Fibroblast of skin of right biceps (primary cell): Measurements from ENCODE around the gene ZBTB49.
"Not testable (repeated sequence)": the region's sequence is repeated elsewhere in the genome, so short reads cannot be mapped to it uniquely, and the experiment has no call there.

Experiments used
- DNase-seq: peaks from one replicate; pipeline ENCODE4 v3.0.0-alpha.2; 2013

The ZBTB49 gene, protein sequence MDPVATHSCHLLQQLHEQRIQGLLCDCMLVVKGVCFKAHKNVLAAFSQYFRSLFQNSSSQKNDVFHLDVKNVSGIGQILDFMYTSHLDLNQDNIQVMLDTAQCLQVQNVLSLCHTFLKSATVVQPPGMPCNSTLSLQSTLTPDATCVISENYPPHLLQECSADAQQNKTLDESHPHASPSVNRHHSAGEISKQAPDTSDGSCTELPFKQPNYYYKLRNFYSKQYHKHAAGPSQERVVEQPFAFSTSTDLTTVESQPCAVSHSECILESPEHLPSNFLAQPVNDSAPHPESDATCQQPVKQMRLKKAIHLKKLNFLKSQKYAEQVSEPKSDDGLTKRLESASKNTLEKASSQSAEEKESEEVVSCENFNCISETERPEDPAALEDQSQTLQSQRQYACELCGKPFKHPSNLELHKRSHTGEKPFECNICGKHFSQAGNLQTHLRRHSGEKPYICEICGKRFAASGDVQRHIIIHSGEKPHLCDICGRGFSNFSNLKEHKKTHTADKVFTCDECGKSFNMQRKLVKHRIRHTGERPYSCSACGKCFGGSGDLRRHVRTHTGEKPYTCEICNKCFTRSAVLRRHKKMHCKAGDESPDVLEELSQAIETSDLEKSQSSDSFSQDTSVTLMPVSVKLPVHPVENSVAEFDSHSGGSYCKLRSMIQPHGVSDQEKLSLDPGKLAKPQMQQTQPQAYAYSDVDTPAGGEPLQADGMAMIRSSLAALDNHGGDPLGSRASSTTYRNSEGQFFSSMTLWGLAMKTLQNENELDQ

DNA sequence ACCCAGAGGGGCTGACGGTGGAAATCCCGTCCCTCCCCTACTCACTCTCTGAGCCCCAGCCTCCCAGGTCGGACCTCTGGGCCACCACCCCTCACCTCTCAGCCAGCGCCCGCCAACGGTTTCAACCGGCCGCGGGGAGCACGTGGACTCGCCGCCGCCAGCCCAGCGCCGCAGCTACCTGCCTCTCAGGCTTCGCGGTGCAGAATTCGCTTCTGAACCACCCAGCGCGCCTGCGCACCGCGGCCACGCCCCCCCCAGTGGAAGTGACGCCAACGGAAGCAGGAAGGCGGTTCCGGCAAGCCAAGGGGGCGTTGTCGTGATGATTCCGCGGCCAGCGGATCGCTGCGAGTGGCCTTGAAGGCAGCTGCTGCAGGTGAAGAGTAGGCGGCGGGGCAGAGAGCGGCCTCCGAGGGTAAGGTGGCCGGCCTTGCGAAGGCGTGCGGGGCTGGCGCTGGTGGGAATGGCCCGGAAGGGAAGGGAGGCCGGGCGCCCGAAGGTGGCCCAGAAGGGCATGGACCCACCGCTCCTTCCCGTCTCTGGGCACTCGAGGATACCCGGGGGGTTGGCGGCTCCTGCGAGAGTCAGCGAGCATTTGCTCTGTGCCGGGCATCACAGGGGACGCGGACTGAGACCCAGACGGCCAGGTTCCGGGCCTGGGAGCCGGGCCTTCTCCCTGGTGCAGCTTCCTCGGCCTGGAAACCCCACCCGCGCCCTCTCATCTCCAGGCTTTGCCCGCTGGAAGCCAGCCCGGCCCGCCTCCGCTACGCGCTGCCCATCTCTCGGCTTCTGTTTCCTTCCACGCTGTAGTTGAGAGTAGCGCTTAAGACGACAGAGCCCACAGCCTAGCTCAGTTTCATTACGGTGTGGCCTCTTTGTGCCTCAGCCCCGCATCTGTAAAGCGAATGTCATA is at the start of gene ZBTB49, which contains the start of gene LYAR:
Gene ZBTB49 (plus strand): TSS at position 311 of the 910 bp plus-strand sequence. CDS start 9,695 bp downstream, outside the sequence.
Gene LYAR (minus strand): TSS at position 214 of the 910 bp plus-strand sequence. CDS start 6,412 bp downstream, outside the sequence.
- DNase-seq = peak; percentile 85

DNA sequence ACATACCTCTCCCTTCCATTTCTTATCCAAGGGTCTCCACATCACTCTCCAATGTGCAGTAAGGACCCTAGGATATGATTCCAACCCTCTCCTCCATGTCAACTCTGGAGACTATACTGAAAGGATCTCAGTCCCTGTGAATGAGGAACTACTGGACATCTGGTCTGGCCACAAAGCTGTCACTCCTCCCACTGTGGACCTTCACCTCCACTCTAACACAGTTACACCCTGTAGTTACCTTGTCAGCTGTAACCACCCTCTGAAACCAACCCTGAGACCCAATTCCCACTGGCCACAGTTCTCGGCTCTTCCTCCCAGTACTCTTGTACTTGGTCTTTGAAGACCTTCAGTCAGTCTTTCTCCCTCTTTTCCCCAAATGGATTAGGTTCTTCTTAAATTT is 44.9 kb upstream of the ZBTB49 start:
- DNase-seq = no peak

DNA sequence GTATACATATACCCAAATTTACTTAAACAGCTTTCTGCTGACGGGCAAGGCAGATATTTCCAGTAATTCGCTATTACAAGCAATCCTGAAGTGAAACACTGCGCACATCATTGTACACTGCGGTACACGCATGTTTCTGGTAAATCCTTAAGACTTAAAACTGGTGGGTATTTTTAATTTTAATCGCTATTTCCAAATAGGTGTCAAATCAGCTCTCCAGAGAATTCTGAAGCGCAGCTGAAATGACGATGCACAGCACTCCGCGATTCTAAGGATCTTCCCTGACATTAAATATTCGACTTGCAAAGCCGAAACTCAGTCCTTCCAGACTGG is 42.4 kb upstream of the ZBTB49 start:
- no peak for DNase-seq

DNA sequence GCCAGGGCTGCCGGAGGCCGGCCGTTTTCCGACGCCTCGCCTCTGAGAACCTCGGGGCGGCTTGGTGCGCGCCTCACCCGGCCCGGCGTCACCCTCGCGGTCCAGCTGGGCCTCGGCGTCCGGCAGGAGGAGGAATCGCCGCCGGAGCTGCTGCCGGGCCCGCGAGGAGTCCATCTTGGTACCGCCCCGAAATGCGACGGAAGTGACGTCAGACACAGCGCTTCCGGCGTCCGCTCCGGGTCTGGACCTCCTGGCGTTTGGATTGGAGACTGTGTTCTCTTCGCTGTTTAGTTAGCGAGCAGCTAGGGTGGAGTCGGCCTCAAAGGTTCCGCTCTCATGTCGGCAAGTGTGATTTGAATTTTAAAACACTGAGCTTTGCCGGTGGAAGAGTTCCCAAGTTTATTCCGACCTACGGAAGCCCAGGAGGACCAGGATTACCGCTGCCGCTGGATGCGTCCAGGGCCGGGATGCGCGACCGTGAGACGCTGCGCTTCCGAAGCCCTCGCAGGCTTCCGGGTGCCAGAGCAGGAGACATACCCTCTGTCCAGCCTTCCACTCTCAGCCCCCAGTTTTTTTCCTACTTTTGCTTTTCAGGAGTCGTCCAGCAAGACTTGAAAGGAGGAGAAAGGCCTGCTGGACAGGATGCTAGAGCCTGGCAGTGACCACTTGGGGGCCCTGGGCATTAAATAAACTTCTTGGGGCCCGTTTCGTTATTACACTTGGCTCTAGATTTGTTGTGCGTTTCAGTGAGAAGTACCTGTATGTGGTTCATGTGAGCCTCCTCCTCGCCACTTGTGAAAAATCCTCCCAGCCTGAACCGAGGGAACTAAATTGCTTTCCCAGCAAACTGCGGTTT is 41.8 kb upstream of the ZBTB49 start, which contains the start of gene TMEM128:
Gene TMEM128 (minus strand): TSS at position 195 of the 856 bp plus-strand sequence. CDS start 21 bp downstream, at position 174.
- DNase-seq = peak; percentile 94

DNA sequence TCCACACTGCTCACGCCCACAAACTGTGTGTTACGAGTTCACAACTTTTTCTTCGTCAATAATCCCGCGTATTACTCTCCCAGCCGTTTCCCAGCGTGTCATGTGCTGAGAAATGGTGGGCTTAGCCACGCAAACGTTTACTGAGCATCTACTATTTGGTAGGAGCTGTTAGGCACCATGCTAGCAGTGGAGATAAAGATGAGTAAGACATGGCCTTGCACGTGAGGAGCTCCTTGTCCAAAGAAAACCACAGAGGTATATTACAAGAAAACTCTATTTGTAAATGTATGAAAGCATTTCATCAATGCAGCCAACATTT is 41.2 kb upstream of the ZBTB49 start:
- peak; percentile 22 for DNase-seq

DNA sequence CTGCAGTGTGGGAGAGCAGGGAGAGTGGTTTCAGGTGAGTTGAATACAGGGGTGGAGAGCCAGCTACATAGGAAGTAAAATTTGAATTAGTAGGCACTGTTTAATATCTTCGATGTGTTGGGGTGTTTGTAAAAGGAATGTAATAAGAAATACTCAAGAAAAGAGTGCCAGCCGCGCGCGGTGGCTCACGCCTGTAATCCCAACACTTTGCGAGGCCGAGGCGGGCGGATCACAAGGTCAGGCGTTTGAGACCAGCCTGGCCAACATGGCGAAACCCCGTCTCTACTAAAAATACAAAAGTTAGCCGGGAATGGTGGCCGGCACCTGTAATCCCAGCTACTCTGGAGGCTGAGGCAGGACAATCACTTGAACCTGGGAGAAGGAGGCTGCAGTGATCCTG is 40.7 kb upstream of the ZBTB49 start:
- DNase-seq = not testable (repeated sequence)

DNA sequence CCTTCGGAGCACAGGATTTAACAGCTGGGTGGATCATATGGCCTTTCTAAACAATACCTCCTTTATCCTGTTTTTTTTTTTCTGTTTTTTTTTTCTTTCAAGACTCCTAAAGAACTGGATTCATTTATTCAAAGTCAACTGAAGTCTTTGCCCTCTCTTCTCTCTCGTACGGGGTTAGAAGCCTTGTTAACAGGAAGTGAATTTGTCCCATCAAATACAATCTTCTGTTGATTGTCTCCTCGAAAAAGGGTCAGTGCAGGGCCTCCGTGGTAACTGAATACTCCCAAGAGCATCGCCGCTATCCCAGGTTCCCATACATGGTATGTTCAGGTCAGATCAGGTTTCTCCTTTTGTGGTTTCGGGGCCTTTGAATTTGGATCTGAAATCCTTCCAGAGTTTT is 40.2 kb upstream of the ZBTB49 start:
- DNase-seq = no peak

DNA sequence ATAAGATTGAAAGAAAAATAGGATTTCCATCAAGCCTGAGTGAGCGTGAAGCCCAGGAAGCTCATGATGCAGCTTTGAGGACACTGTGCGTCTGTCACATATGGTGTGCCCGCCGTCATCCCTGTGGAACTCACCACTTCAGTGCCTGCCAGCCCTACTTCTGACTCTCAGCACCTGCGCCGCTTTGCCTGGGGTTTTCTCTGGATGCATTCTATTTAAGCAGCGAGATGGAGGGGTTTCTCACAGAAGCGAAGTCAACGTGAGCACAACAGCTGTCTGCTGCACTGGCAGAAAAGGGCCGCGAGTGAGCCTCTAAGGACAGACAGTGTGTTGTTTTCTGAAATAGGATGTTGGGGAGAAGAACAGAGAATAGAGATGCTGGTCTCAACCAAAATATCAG is 35.9 kb upstream of the ZBTB49 start:
- no peak for DNase-seq

DNA sequence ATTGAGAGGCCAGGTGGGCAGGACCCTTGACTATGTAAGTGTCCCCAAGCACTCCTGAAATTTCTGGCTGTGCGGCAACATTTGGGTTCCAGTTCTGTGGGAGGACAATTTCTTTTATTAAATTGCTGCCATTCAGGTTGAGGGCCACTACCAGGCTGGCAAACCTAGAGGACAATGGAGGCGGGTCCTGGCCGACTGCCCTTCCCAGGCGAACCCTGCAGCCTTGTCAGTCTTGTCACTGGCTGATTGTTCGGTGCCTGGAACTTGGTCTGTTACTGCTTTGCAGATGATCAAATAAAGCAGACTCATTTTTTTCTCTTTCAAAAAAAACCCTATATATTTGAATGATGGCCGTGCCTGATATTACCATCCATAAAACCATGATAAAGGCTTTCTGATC is 35.4 kb upstream of the ZBTB49 start:
- DNase-seq = no peak

DNA sequence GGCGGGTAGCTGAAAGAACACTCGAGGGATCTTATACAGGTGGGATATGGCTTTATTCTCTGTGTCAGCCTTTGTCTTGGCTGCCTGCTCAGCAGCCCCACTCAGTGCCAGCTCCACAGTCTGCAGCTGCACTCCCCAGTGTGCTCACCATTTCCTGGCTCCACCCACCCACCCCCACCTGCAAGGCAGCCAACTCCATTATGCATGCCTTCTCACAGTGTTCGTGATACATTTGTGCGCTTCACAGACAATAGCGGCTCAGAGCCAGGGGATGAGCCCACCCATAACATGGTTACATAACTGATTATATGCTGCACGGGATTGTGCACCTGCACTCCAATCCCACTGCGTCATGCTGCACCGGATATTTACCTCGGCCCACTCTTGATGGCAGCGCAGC is 33.3 kb upstream of the ZBTB49 start:
- DNase-seq = no peak

DNA sequence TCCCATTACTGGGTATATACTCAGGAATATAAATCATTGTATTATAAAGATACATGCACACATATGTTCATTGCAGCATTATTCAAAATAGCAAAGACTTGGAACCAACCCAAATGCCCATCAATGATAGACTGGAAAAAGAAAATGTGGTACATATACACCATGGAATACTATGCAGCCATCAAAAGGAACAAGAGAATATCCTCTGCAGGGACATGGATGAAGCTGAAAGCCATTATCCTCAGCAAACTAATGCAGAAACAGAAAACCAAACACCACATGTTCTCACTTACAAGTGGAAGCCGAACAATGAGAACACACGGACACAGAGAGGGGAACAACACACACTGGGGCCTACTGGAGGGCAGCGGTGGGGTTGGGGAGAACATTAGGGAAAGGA is 32.3 kb upstream of the ZBTB49 start:
- not testable (repeated sequence) for DNase-seq

DNA sequence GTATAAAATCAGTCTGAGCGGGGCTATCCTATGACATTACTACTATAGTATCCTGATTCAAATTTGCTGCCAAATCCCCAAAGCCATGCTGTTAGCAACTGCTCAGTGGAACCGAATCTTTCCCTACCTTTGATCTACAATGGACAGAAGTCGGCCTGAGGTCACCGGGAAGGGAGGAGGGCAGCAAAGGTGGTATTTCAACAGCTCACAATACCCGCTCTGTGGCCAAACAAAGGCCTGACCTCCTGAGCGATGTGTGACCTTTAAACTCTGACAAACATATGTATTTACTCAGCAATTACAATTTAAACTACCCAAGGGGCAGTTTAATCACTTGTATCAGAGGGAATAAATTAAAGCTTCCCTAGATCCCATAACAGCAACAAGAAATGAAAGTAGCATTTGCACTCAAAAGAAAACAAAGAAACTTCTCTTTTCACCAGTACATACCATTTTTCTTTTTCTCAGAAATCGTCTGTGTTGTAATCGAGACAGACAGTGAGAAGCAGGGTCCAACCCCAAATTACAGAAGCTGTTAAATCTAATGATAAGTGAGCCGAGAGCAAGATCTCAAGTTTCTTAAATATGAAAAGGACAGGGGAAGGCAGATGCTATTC is 30.5 kb upstream of the ZBTB49 start:
- no peak for DNase-seq

DNA sequence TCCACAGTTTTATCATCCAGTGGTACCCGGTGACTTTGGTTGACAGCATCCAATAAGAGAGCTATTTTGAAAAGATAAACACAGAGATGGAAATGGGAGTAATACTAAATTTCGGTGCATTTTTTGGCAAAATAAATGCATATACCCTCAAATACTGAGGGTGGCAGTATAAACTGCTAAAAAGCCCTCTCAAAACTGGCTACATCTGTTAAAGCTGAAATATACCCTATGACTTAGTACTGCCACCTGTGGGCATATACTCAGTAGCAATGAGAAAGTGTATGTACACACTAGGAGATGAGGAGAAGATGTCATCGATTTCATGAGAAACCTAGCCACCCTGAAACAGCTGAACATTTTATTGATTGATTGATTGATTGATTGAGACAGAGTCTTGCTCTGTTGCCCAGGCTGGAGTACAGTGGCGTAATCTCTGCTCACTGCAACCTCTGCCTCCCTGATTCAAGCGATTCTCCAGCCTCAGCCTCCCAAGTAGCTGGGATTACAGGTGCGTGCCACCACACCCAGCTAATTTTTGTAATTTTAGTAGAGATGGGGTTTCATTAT is 29.8 kb upstream of the ZBTB49 start:
- DNase-seq = peak; percentile 49

DNA sequence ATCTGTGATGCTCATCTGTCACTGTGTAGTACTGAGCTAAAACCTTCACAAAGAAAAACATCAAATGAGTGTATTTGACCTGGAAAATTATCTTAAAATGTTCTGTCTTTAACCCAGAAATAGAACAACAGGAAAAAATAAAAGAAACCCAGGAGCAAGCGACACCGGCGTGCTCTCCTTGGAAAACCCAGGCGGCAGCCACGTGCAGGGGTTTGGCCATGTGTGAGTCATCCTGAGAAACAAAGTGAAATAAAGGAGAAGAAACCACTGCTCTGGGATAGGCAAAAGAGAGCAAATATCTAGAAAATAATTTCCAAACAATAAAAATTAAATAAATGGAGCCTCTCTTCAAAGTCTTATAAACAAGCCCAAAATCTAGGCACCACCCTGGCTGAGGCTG is 22.1 kb upstream of the ZBTB49 start:
- DNase-seq = no peak

DNA sequence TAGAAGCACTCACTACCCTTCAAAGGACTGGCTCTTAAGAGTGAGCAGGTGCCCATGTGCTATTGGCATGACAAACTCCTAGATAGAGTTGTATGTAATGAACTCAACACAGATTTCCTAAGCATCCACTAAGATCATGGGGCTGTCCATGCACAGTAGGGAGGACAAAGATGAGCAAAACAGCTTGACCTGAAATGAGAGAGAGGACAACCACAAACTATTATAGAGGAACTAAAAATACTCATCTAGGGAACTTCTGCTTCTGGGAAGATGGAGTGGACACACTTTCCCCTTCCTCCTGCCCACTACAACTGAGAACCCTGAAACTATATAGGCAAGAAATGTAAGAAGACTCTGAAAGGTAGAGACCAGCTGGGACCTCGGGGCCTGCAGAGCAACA is 21.3 kb upstream of the ZBTB49 start:
- no peak for DNase-seq

DNA sequence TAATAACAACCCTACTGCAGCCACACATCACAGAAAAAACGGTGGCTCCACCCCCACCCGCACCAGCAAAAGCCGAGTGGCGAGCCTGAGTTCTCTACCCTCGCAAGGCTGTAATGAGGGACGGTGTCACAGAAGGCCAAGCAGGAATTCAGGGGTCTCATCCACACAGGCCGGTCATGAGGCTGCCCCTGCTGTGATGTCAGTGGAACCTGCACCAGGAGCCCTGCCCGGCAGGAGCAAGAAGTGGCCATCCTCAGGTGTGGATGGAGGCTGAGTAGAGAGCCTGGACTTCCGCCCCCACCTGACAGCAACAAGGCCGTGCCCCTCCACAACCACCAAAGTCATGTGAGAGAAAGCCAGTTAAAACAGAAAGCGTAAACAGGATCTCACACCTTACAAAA is 20.7 kb upstream of the ZBTB49 start:
- DNase-seq = no peak

DNA sequence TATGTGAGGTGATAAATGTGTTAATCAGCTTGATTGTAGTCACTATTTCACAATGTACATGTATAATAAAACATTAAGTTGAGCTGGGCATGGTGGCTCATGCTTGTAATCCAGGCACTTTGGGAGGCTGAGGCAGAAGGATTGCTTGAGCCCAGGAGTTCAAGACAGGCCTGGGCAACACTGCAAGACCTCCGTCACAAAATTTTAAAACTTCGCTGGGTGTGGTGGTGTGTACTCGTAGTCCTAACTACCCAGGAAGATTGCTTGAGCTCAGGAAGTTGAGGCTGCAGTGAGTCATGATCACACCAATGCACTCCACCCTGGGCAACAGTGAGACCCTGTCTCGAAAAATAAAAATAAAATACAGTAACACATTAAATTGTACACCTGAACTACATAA is 20.2 kb upstream of the ZBTB49 start:
- no peak for DNase-seq

DNA sequence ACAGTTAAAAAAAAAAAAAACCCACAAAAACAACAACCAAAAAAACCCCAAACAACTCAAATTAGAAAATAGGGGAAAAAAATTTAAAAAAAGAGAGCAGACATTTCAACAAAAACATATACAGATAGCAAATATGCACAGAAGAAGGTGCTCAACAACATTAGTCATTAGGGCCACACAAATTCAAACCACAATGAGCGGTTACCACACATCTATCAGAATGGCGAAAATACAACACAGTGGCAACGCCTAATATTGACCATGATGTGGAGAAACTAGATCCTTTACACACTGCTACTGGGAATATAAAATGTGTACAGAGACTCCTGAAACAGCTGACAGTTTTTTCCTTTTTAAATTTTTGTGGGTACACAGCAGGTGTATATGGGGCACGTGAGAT is 19.5 kb upstream of the ZBTB49 start:
- DNase-seq = peak; percentile 6

DNA sequence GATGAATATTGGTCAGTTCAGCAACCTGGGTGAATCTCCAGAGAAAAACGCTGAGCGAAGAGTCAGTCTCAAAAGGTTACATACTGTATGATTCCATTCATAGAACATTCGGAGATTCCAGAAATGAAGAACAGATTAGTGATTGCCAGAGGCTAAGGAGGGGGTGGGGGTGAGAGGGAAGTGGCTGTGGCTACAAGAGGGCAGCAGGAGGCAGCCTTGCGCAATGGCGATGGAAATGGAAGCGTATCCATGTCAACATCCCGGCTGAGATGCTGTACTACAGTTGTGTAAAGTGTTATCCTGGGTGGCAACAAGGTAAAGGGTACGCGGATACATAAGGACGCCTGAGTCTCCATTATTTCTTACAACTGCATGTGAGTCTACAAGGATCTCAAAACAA is 18.1 kb upstream of the ZBTB49 start:
- DNase-seq = peak; percentile 3

DNA sequence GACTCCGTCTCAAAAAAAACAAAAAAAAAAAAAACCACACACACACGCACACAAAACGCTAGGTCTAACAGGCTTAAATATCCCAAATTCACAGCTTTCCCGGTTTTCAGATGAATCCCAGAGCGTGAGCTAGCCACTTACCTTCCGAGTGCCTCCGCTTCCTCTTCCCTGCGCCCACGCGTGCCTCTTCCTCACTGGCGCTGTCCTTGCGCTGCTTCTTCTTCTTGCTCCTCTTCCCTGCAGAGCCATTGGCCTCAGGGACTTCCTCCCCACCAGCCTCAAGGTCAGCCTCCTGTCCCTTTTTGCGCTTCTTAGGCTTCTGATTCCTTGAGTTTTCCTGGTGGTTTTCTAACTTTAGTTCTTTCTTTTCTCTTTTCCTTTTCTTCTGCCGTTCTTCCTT is 15.8 kb upstream of the ZBTB49 start:
- DNase-seq = no peak

DNA sequence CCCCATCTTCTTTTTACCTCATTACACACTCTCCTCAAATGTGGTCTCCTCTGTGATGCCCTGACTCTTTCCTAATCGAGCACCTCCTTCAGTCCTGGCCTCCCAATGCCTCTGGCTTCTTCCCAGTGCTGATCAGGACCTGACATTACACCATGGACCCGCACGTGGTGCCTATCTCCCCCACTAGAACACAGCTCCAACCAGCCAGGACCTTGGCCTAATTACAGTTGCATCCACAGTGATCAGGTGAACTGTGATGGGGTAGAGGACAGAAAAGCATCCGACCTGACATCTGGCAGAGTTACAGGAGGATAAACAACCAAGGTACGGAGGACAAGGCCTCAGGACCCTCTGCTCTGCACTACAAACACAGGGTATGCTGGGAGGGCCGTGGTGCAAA is 12.5 kb upstream of the ZBTB49 start:
- no peak for DNase-seq
